Neural cell (in vitro differentiated cells): ENCODE results near the gene SLC25A40.

Source experiments
- EZH2 ChIP-seq: fragments of 200-600, 300-800 bp; shearing (Covaris generic), sonication (generic); IDR thresholded peaks from 2 replicates; pipeline ENCODE4 v1.6.1; 2014; ENCODE audit warnings: antibody characterized with exemption, low read length, borderline replicate concordance, mild to moderate bottlenecking; ENCODE audit not compliant: insufficient read depth, poor library complexity, severe bottlenecking
- MXI1 ChIP-seq: fragments of 450-650 bp; conservative IDR thresholded peaks from 2 replicates; pipeline ENCODE4 v1.6.1; 2014; ENCODE audit warnings: antibody characterized with exemption, mild to moderate bottlenecking; ENCODE audit not compliant: poor library complexity, severe bottlenecking
- SMC3 ChIP-seq: fragments of 450-650 bp; conservative IDR thresholded peaks from 2 replicates; pipeline ENCODE4 v1.6.1; 2014; ENCODE audit warnings: antibody characterized with exemption, mild to moderate bottlenecking, moderate library complexity; ENCODE audit not compliant: poor library complexity
- TF ChIP-seq, protein P1 (sequence below): fragments of 450-650 bp; IDR thresholded peaks from 2 replicates; pipeline ENCODE4 v1.5.1; 2014; ENCODE audit warnings: antibody characterized with exemption, mild to moderate bottlenecking, moderate library complexity; ENCODE audit not compliant: poor library complexity, severe bottlenecking

DNA sequence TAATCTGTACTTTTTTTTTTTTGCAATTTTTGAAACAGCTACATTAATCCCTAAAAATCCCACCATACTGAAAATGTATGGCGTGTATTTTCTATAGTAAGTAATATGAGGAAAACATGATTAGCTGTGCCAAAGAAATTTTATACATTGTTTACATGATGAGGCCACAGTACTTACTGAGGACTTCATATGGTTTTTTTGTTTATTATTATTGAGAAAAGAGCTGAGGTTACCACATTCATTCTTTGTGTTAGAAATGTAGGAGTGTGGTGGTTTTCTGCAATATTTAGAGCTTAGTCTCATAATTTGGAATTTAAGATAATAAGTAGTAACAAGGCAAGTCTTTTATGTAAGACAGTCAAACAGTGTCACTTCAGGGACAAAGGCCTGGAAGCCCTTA is 45.1 kb downstream of the SLC25A40 start:
- TF ChIP-seq, protein P1, sequence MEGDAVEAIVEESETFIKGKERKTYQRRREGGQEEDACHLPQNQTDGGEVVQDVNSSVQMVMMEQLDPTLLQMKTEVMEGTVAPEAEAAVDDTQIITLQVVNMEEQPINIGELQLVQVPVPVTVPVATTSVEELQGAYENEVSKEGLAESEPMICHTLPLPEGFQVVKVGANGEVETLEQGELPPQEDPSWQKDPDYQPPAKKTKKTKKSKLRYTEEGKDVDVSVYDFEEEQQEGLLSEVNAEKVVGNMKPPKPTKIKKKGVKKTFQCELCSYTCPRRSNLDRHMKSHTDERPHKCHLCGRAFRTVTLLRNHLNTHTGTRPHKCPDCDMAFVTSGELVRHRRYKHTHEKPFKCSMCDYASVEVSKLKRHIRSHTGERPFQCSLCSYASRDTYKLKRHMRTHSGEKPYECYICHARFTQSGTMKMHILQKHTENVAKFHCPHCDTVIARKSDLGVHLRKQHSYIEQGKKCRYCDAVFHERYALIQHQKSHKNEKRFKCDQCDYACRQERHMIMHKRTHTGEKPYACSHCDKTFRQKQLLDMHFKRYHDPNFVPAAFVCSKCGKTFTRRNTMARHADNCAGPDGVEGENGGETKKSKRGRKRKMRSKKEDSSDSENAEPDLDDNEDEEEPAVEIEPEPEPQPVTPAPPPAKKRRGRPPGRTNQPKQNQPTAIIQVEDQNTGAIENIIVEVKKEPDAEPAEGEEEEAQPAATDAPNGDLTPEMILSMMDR, result no peak
- TF ChIP-seq EZH2 (no peak), MXI1 (no peak), SMC3 (no peak)
